ENCODE results near the gene ABHD12B.
"Not testable (repeated sequence)": the region's sequence is repeated elsewhere in the genome, so short reads cannot be mapped to it uniquely, and the experiment has no call there.

Gene ABHD12B

GRCh38 chr14:50897005-50897404 is 25.2 kb downstream of the ABHD12B start:
- DNase-seq (ENCODE audit: low read depth) = not testable (repeated sequence)

- no peak for DNase-seq (ENCODE audit: low read depth)
Observed at GRCh38 chr14:50897658-50898175, 25.9 kb downstream of the ABHD12B start.

- no peak for DNase-seq (ENCODE audit: low read depth)
Observed at GRCh38 chr14:50901361-50901760, 29.5 kb downstream of the ABHD12B start.

- DNase-seq (ENCODE audit: low read depth) = no peak
Observed at GRCh38 chr14:50904719-50905118, 32.9 kb downstream of the ABHD12B start.

GRCh38 chr14:50906326-50907065 is 34.6 kb downstream of the ABHD12B start:
- no peak for DNase-seq (ENCODE audit: low read depth)

- DNase-seq (ENCODE audit: low read depth) = no peak
Observed at GRCh38 chr14:50910495-50911420, 38.9 kb downstream of the ABHD12B start.

GRCh38 chr14:50917449-50917848 is 45.6 kb downstream of the ABHD12B start:
- no peak for DNase-seq (ENCODE audit: low read depth)

- not testable (repeated sequence) for DNase-seq (ENCODE audit: low read depth)
Observed at GRCh38 chr14:50919524-50919923, 47.7 kb downstream of the ABHD12B start.

GRCh38 chr14:50920482-50921230 is 48.8 kb downstream of the ABHD12B start:
- no peak for DNase-seq (ENCODE audit: low read depth)

GRCh38 chr14:50922803-50923202 is 51.0 kb downstream of the ABHD12B start:
- no peak for DNase-seq (ENCODE audit: low read depth)

- no peak for DNase-seq (ENCODE audit: low read depth)
Observed at GRCh38 chr14:50924236-50924635, 52.4 kb downstream of the ABHD12B start.

GRCh38 chr14:50924843-50925242 is 53.0 kb downstream of the ABHD12B start:
- DNase-seq (ENCODE audit: low read depth) = no peak

GRCh38 chr14:50926851-50927386 is 55.1 kb downstream of the ABHD12B start:
- DNase-seq (ENCODE audit: low read depth) = no peak

GRCh38 chr14:50928002-50928635 is 56.3 kb downstream of the ABHD12B start:
- DNase-seq (ENCODE audit: low read depth) = no peak

GRCh38 chr14:50929506-50929905 is 57.7 kb downstream of the ABHD12B start:
- DNase-seq (ENCODE audit: low read depth) = no peak

GRCh38 chr14:50931559-50931958 is 59.7 kb downstream of the ABHD12B start:
- no peak for DNase-seq (ENCODE audit: low read depth)

- DNase-seq (ENCODE audit: low read depth) = no peak
Observed at GRCh38 chr14:50932156-50932555, 60.3 kb downstream of the ABHD12B start.

GRCh38 chr14:50932592-50933495 is 61.0 kb downstream of the ABHD12B start:
- DNase-seq (ENCODE audit: low read depth) = no peak

GRCh38 chr14:50935126-50936015 is 63.5 kb downstream of the ABHD12B start:
- no peak for DNase-seq (ENCODE audit: low read depth)
